CMK (cell line): ENCODE results near the gene YIPF2.
"Not testable (repeated sequence)": the region's sequence is repeated elsewhere in the genome, so short reads cannot be mapped to it uniquely, and the experiment has no call there.

Experiments
- DNase-seq: peaks from one replicate; pipeline ENCODE4 v3.0.0-alpha.2; 2010; ENCODE audit warnings: low read depth

YIPF2 gene

GRCh38 chr19:10908380-10908960 lies 20.0 kb downstream of the YIPF2 start:
- DNase-seq = no peak

- DNase-seq = no peak
These were observed 20.5 kb downstream of the YIPF2 start for GRCh38 chr19:10907925-10908324.

GRCh38 chr19:10899151-10899653 lies 29.2 kb downstream of the YIPF2 start:
- DNase-seq = no peak

GRCh38 chr19:10898633-10899032 lies 29.8 kb downstream of the YIPF2 start:
- DNase-seq = no peak

GRCh38 chr19:10896851-10897526 lies 31.4 kb downstream of the YIPF2 start:
- DNase-seq = no peak

- DNase-seq = no peak
These were observed 32.5 kb downstream of the YIPF2 start for GRCh38 chr19:10895920-10896319.

- DNase-seq = no peak
These were observed 33.1 kb downstream of the YIPF2 start for GRCh38 chr19:10895363-10895762.

- no peak for DNase-seq
These were observed 33.6 kb downstream of the YIPF2 start for GRCh38 chr19:10894911-10895213.

- no peak for DNase-seq
These were observed 36.2 kb downstream of the YIPF2 start for GRCh38 chr19:10892256-10892655.

- no peak for DNase-seq
These were observed 36.9 kb downstream of the YIPF2 start for GRCh38 chr19:10891405-10892086.

- DNase-seq = no peak
These were observed 38.6 kb downstream of the YIPF2 start for GRCh38 chr19:10889880-10890279.

GRCh38 chr19:10888421-10888866 lies 40.0 kb downstream of the YIPF2 start:
- no peak for DNase-seq

GRCh38 chr19:10887616-10888367 lies 40.6 kb downstream of the YIPF2 start:
- no peak for DNase-seq

- no peak for DNase-seq
These were observed 43.0 kb downstream of the YIPF2 start for GRCh38 chr19:10885201-10886169.

- no peak for DNase-seq
These were observed 44.2 kb downstream of the YIPF2 start for GRCh38 chr19:10884274-10884673.

- DNase-seq = no peak
These were observed 46.4 kb downstream of the YIPF2 start for GRCh38 chr19:10882108-10882457.

GRCh38 chr19:10881403-10882107 lies 46.9 kb downstream of the YIPF2 start:
- DNase-seq = no peak

GRCh38 chr19:10878253-10878652 lies 50.2 kb downstream of the YIPF2 start:
- no peak for DNase-seq

GRCh38 chr19:10877608-10878007 lies 50.8 kb downstream of the YIPF2 start:
- DNase-seq = not testable (repeated sequence)

GRCh38 chr19:10876459-10877240 lies 51.8 kb downstream of the YIPF2 start:
- DNase-seq = no peak
